Karpas-422 (cell line): ENCODE results near the gene UST. TPM values are rescaled to one million over a fixed set of nuclear protein-coding genes. Genes with fewer than 3 reads are reported as not detected.

Source experiments
- DNase-seq: peaks from one replicate; pipeline ENCODE4 v3.0.0-alpha.2; 2015
- H2AFZ ChIP-seq: fragments of 200-600 bp; sonication (generic); 2 replicates; pipeline ENCODE4 v1.6.1; 2014; ENCODE audit warnings: antibody characterized with exemption, low read length, mixed read lengths
- H3K27ac ChIP-seq: fragments of 200-600 bp; sonication (generic); 2 replicates; pipeline ENCODE4 v1.5.1; 2014; ENCODE audit warnings: mild to moderate bottlenecking, low read length, moderate library complexity
- H3K27me3 ChIP-seq: fragments of 200-600 bp; sonication (generic); 2 replicates; pipeline ENCODE4 v1.6.1; 2014; ENCODE audit warnings: low read length, mixed read lengths
- H3K36me3 ChIP-seq: fragments of 200-600 bp; sonication (generic); 2 replicates; pipeline ENCODE4 v1.6.1; 2014; ENCODE audit warnings: low read length, mixed read lengths; ENCODE audit not compliant: insufficient read depth
- H3K4me1 ChIP-seq: fragments of 200-600 bp; sonication (generic); 2 replicates; pipeline ENCODE4 v1.6.1; 2014; ENCODE audit warnings: mild to moderate bottlenecking, low read length, mixed read lengths
- H3K4me2 ChIP-seq: fragments of 200-600 bp; sonication (generic); 2 replicates; pipeline ENCODE4 v1.6.1; 2014; ENCODE audit warnings: low read length, low read depth, mild to moderate bottlenecking; ENCODE audit not compliant: poor library complexity, severe bottlenecking
- H3K4me3 ChIP-seq: fragments of 200-600 bp; sonication (generic); 2 replicates; pipeline ENCODE4 v1.5.1; 2014; ENCODE audit warnings: mild to moderate bottlenecking, antibody characterized with exemption, low read length, mixed read lengths
- H3K79me2 ChIP-seq: fragments of 200-600 bp; sonication (generic); 2 replicates; pipeline ENCODE4 v1.6.1; 2014; ENCODE audit warnings: mild to moderate bottlenecking, low read length, mixed read lengths
- H3K9ac ChIP-seq: fragments of 200-600 bp; sonication (generic); 2 replicates; pipeline ENCODE4 v1.6.0; 2014; ENCODE audit warnings: low read length
- H3K9me2 ChIP-seq: fragments of 200-600 bp; sonication (generic), shearing (Covaris generic); replicated peaks from 2 replicates; pipeline ENCODE4 v1.6.0; 2014; ENCODE audit warnings: mild to moderate bottlenecking, low read length, moderate library complexity; ENCODE audit not compliant: insufficient read depth
- H3K9me3 ChIP-seq: fragments of 300-700, 200-600 bp; sonication (generic); 2 replicates; pipeline ENCODE4 v1.6.1; 2014; ENCODE audit warnings: low read length, mixed read lengths
- H4K20me1 ChIP-seq: fragments of 200-600 bp; sonication (generic); 2 replicates; pipeline ENCODE4 v1.6.1; 2014; ENCODE audit warnings: mild to moderate bottlenecking, antibody characterized with exemption, low read length, low read depth; ENCODE audit not compliant: insufficient read depth
- total RNA-seq: library from RNA; depleted of rRNA; stranded (reverse); fragments of >200 nt; shearing (Covaris generic); gene quantifications from 2 replicates; pipeline ENCODE4 v1.2.3, GENCODE V29; 2014; ENCODE audit warnings: low replicate concordance

The UST gene
- total RNA-seq, 1 experiment from 2014 or later, result 0.15 TPM

DNA sequence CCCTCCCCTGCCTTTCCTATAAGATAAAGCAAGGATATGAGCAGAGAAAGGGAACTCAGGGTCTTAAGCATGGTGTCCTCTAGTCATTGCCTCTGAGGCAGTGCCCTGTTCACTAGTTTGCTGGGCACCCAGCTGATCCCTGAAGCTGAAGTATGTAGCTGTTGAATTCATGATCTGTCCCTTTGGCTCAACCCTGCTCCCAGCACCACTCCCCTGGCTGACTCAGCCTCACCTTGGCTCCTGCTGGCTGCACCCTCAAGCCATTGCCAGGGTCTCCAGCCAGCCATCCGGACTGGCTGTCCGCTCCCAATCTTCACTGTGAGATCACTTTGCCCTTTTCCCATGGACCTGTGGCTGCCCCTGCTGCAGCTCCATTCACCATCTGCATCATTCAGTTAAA is 25.9 kb upstream of the UST start:
- no peak overlapping the region for H3K9ac ChIP-seq
- H3K27me3 ChIP-seq, result no peaks in the 10 kb centered on the region
- DNase-seq, result no peak
- H3K9me2 ChIP-seq, result no peaks in the 10 kb centered on the region
- no peak overlapping the region for H3K27ac ChIP-seq
- H3K79me2 ChIP-seq, result no peaks in the 10 kb centered on the region
- H3K4me3 ChIP-seq, result no peak overlapping the region
- H2AFZ ChIP-seq, result no peak overlapping the region
- H3K36me3 ChIP-seq, result no peaks in the 10 kb centered on the region
- no peaks in the 10 kb centered on the region for H4K20me1 ChIP-seq
- no peaks in the 10 kb centered on the region for H3K4me1 ChIP-seq
- no peaks in the 10 kb centered on the region for H3K9me3 ChIP-seq
- H3K4me2 ChIP-seq, result no peak overlapping the region

DNA sequence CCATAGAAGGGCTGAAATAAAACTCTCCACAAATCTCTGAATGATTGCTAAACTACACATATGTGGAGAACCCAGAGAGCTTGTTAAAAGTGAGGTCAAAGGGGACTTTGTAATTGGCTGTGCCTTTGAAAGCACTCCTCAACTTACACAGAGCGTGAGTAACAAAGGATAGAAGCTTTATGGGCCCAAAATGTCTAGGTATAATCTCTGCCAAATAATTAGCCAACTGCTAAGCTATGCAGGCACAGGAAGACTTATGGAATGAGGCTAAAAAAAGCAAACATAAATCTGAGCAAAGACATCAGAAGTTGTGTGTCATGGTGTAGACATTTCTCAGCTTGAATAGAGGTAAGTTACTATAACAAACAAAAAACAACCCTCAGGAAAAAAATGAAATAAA is 23.3 kb upstream of the UST start:
- no peaks in the 10 kb centered on the region for H4K20me1 ChIP-seq
- H3K9ac ChIP-seq, result no peak overlapping the region
- H3K9me3 ChIP-seq, result no peaks in the 10 kb centered on the region
- H2AFZ ChIP-seq, result no peak overlapping the region
- no peak overlapping the region for H3K27ac ChIP-seq
- H3K4me3 ChIP-seq, result no peak overlapping the region
- H3K27me3 ChIP-seq, result no peaks in the 10 kb centered on the region
- H3K4me2 ChIP-seq, result no peak overlapping the region
- H3K79me2 ChIP-seq, result no peaks in the 10 kb centered on the region
- no peak for DNase-seq
- no peaks in the 10 kb centered on the region for H3K4me1 ChIP-seq
- H3K9me2 ChIP-seq, result no peaks in the 10 kb centered on the region
- no peaks in the 10 kb centered on the region for H3K36me3 ChIP-seq

- Histone ChIP-seq H3K9me2 (no peaks in the 10 kb centered on the region), H3K9ac (no peak overlapping the region), H3K27ac (no peak overlapping the region), H3K4me3 (no peak overlapping the region), H4K20me1 (no peaks in the 10 kb centered on the region), H3K9me3 (no peaks in the 10 kb centered on the region), H3K4me2 (no peak overlapping the region), H3K4me1 (no peaks in the 10 kb centered on the region), H2AFZ (no peak overlapping the region), H3K36me3 (no peaks in the 10 kb centered on the region), H3K79me2 (no peaks in the 10 kb centered on the region), H3K27me3 (no peaks in the 10 kb centered on the region)
- no peak for DNase-seq
These were observed 22.4 kb upstream of the UST start for GRCh38 chr6:148724428-148724827.

DNA sequence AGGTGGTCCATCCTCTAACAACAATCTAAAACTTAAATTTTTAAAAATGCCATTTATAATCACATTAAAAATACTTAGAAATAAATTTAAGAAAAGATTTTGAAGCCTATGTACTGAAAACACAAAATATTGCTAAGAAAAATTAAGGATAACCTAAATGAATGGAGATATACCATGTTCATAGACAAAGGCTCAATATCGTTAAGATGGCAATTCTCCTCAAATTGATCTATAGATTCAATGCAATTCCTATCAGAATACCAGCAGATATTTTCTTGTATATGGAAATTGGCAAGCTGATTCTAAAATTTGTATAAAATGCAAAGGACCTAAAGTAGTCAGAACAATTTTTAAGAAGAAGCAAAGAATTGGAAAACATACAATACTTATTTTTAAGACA is 19.7 kb upstream of the UST start:
- Histone ChIP-seq H4K20me1 (no peaks in the 10 kb centered on the region), H3K27me3 (no peaks in the 10 kb centered on the region), H3K4me3 (no peak overlapping the region), H3K9me2 (no peaks in the 10 kb centered on the region), H3K27ac (no peak overlapping the region), H3K4me2 (no peak overlapping the region), H3K79me2 (no peaks in the 10 kb centered on the region), H2AFZ (no peak overlapping the region), H3K4me1 (no peaks in the 10 kb centered on the region), H3K9ac (no peak overlapping the region), H3K9me3 (no peaks in the 10 kb centered on the region), H3K36me3 (no peaks in the 10 kb centered on the region)
- DNase-seq, result no peak

- Histone ChIP-seq H3K27me3 (no peaks in the 10 kb centered on the region), H4K20me1 (no peaks in the 10 kb centered on the region), H3K79me2 (no peaks in the 10 kb centered on the region), H3K27ac (no peak overlapping the region), H3K4me2 (no peak overlapping the region), H3K4me3 (no peak overlapping the region), H3K9ac (no peak overlapping the region), H3K36me3 (no peaks in the 10 kb centered on the region), H3K9me2 (no peaks in the 10 kb centered on the region), H3K4me1 (no peaks in the 10 kb centered on the region), H3K9me3 (no peaks in the 10 kb centered on the region), H2AFZ (no peak overlapping the region)
- no peak for DNase-seq
These were observed 10.8 kb upstream of the UST start for GRCh38 chr6:148735989-148736388.

GRCh38 chr6:148736774-148737412 is 9.9 kb upstream of the UST start:
- Histone ChIP-seq H2AFZ (no peak overlapping the region), H3K4me2 (no peak overlapping the region), H3K79me2 (no peaks in the 10 kb centered on the region), H3K27ac (no peak overlapping the region), H3K9me3 (no peaks in the 10 kb centered on the region), H3K4me1 (no peaks in the 10 kb centered on the region), H4K20me1 (no peaks in the 10 kb centered on the region), H3K9ac (no peak overlapping the region), H3K27me3 (no peaks in the 10 kb centered on the region), H3K9me2 (no peaks in the 10 kb centered on the region), H3K36me3 (no peaks in the 10 kb centered on the region), H3K4me3 (no peak overlapping the region)
- no peak for DNase-seq

GRCh38 chr6:148737806-148738205 is 9.0 kb upstream of the UST start:
- Histone ChIP-seq H3K4me2 (no peak overlapping the region), H4K20me1 (no peaks in the 10 kb centered on the region), H3K79me2 (no peaks in the 10 kb centered on the region), H2AFZ (no peak overlapping the region), H3K9me3 (no peaks in the 10 kb centered on the region), H3K36me3 (no peaks in the 10 kb centered on the region), H3K27me3 (no peaks in the 10 kb centered on the region), H3K9ac (no peak overlapping the region), H3K9me2 (no peaks in the 10 kb centered on the region), H3K4me3 (no peak overlapping the region), H3K4me1 (no peaks in the 10 kb centered on the region), H3K27ac (no peak overlapping the region)
- DNase-seq, result no peak

GRCh38 chr6:148738946-148739821 is 7.6 kb upstream of the UST start:
- H3K27ac ChIP-seq, result no peak overlapping the region

More at GRCh38 chr6:148738946-148739821, 7.6 kb upstream of the UST start:
- Histone ChIP-seq H3K36me3 (no peaks in the 10 kb centered on the region), H3K9me2 (no peaks in the 10 kb centered on the region), H3K27me3 (no peaks in the 10 kb centered on the region), H3K4me3 (no peak overlapping the region), H3K9ac (no peak overlapping the region), H3K79me2 (no peaks in the 10 kb centered on the region), H3K4me1 (no peaks in the 10 kb centered on the region), H2AFZ (no peak overlapping the region), H3K4me2 (no peak overlapping the region), H4K20me1 (no peaks in the 10 kb centered on the region), H3K9me3 (no peaks in the 10 kb centered on the region)
- no peak for DNase-seq
